Measurements from ENCODE around the gene UBR4.

- no peak for TF ChIP-seq EZH2 (IDR thresholded peaks at IDR 0.05; ENCODE audit: borderline replicate concordance, low read depth, low read length, severe bottlenecking)
- TF ChIP-seq CTCF (IDR thresholded peaks at IDR 0.05; ENCODE audit: borderline replicate concordance, extremely low read depth, low read length, poor library complexity, severe bottlenecking), result no peak
Measured at GRCh38 chr1:19089524-19089923, 120.5 kb downstream of the UBR4 start.
